GM04504 (cell line): Measurements from ENCODE around the gene TIMM23.
A peak's percentile ranks its signal among the peaks of the same experiment; 100 is the strongest.
"Not testable (repeated sequence)": the region's sequence is repeated elsewhere in the genome, so short reads cannot be mapped to it uniquely, and the experiment has no call there.

Source experiments
- DNase-seq: peaks from one replicate; pipeline ENCODE4 v3.0.0-alpha.2; 2012; ENCODE audit warnings: low read depth

TIMM23 gene, protein sequence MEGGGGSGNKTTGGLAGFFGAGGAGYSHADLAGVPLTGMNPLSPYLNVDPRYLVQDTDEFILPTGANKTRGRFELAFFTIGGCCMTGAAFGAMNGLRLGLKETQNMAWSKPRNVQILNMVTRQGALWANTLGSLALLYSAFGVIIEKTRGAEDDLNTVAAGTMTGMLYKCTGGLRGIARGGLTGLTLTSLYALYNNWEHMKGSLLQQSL

GRCh38 chr10:45972106-45972812 lies at the start of gene TIMM23:
Gene TIMM23, plus strand, starts transcription at chr10:45972489. Its CDS starts 136 bp downstream, at chr10:45972625.
- peak; percentile 65 for DNase-seq

GRCh38 chr10:45926790-45927189 lies 45.5 kb upstream of the TIMM23 start:
- DNase-seq = not testable (repeated sequence)

GRCh38 chr10:45931305-45931704 lies 41.0 kb upstream of the TIMM23 start:
- DNase-seq = not testable (repeated sequence)

DNA sequence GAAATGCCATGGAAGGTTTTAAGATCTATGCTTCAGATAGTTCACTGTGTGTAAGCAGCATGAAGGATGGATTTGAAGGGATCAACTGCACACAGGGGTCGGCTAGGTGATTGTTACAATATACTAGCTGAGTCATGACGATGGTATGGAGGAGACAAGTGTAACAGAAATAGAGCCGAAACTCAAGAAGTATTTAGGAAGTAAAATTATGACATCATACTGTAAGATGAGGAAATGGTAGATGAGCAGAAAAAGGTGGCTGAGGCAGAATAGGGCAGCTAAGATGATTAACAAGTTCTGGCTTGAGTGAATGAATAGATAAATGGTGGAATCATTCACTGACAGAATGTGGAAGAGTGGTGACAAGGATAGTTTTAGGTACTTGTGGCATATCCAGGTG lies 37.5 kb upstream of the TIMM23 start:
- not testable (repeated sequence) for DNase-seq

DNA sequence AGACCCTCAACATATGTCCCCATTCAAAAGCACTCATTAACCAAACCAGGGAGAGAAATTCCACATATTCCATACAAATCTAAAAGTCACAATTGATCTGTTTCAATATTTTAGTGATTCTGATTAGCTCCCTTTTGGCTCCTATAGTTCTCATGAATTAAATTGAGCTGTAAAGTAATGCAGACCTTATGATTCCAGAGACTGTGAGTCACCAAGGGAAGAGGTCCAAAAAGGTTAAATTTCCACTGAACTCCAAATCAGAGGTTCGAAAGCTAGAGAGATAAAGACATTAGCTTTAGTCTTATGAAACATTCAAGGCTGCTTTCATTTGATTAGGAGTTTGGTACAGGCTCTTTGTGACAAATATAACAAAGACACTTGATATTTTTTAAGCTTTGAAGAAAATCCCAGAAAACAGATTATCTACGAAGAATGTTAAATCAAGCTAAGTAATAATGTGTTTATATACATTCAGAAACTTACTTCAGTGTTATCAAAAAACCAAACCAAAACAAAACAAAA lies 33.1 kb upstream of the TIMM23 start:
- not testable (repeated sequence) for DNase-seq

DNA sequence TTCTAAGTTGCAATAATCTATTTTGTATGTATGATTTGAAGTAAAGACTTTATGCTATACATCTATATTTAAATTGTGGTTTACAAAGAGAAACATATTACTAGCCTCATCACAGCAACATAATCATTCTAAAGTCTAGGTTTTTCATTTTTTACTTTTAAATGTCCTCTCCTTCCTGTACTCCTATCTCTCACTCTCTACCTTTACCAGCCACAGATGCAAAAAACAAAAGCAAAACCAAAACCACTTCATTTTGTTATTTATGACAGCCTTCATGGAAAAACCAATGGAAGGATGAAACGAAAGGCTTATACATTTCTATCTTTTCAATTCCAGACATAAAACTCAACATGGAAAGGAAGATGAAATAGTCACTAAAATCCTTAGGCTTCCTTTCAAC lies 31.1 kb upstream of the TIMM23 start:
- DNase-seq = not testable (repeated sequence)

- not testable (repeated sequence) for DNase-seq
Measured at GRCh38 chr10:45945476-45945875, 26.8 kb upstream of the TIMM23 start.

GRCh38 chr10:45947363-45947762 lies 24.9 kb upstream of the TIMM23 start:
- DNase-seq = not testable (repeated sequence)

DNA sequence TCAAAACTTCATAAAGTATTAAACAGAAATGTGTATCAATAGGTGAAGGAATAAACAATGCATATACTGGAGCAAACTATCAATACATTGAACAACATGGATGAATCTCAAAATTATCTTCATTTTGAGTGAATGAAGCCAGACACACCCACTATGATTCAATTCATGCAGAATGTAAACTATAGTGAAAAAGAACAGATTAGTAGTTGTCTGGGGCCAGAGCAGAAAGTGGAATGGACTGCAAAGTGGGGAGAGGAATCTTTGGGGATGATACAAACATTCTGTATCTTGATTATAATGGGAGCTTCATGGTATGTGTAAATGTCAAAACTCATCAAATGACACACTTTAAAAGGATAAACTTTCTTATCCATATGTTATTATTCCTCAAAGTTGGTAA lies 23.5 kb upstream of the TIMM23 start:
- DNase-seq = not testable (repeated sequence)

GRCh38 chr10:45954367-45954766 lies 17.9 kb upstream of the TIMM23 start:
- not testable (repeated sequence) for DNase-seq

DNA sequence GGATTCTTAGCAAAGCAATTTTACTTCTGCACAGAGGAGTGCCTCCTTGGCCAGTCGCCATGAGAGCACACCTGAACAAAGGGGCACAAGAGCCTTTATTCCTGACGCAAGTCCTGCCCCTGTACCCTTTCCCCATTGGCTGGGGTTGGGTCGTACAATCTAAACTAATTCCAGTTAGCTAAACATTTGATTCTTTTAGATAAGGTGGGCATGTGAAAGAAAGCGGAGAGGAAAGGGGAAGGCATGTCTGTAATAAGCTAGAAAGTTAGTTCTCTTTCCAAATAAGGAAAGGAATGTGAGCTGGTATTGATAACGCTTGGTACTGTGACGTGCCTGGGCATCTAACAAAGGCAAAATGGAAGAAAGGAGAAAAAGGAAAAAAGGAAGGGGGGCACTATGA lies 15.7 kb upstream of the TIMM23 start:
- DNase-seq = not testable (repeated sequence)

DNA sequence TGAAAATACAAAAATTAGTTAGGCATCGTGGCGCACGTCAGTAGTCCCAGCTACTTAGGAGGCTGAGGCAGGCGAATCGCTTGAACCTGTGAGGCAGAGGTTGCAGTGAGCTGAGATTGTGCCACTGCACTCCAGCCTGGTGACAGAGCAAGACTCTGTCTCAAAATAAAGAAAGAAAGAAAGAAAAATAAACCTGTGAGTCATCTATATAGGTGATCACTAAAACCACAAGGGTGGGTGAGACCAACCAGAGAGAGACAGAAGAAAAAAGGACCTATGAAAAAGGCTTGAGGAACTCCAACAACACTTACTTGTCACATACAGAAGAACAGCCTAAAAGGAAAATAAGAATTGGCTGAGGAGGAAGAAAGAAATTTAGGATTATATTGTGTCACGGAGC lies 14.4 kb upstream of the TIMM23 start:
- DNase-seq = not testable (repeated sequence)

DNA sequence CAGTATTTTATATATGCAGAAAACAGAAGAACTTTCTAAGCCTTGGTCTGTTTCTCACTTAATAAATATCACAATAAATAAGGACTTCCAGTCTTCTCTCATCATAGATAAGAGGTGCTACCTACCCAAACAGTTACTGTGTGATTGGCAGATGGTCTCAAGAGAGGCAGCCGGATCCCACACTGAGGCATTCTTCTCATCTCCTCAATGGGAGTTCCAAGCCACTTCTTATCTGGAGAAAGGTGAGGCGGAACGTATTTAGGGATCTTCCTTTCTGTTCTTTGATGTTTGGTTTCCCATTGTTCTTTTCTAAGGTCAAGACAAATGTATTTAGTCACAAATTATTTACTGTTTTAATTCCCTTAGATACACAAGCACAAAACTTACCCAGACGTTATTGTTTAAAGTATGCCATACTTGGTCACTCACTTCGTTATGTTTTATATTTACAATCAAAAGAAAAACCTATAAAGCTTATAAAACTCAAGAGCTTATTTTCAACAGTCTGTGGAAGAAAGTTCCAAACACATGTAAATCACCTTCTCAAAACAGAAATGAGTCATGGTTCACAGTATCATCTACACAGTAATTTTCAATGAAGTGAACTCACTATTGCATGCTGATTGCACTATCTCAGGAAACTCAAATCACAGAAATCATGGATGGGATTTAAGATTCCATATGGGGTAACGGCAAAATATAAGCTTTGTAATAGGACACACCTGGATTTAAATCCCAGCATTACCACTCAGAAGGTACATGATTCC lies 9.4 kb upstream of the TIMM23 start:
- DNase-seq = not testable (repeated sequence)

GRCh38 chr10:45971019-45971418 lies 1.3 kb upstream of the TIMM23 start:
- DNase-seq = not testable (repeated sequence)

- DNase-seq = not testable (repeated sequence)
Measured at GRCh38 chr10:45971742-45972105, 565 bp upstream of the TIMM23 start.

GRCh38 chr10:45972813-45973169 lies 502 bp downstream of the TIMM23 start:
- DNase-seq = not testable (repeated sequence)

DNA sequence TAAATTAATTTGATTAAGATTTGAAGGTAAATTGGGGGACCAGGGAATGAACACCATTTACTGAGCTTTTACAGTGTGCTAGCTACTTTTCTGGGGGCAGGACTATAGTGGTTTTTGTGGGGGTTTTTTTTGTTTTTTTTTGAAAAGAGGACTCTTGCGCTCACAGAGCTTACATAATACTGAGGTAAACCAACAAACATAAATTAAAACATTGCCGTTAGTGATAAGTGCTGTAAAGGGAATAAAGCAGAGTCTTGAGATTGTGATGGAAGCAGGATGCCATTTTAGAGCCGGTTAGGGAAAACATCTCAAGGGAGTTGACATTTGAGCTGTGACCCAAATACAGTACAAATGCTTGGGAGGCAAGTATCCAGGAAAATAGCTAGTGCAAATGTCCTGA lies 1.8 kb downstream of the TIMM23 start:
- DNase-seq = not testable (repeated sequence)

DNA sequence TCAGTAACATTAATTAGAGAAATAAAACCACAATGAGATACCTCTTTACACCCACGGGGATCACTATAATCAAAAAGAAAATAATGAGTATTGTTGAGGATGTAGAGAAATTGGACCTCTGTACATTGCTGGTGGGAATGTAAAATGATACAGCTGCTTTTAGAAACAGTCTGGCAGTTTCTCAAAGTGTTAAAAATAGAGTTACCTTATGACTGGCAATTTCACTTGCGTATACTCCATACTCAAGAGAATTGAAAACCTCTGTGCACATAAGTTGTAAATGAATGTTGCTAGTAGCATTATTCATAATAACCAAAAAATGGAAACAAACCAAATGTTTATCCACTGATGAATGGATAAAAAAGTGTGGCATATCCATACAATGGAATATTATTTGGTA lies 6.3 kb downstream of the TIMM23 start:
- not testable (repeated sequence) for DNase-seq

GRCh38 chr10:45981367-45981766 lies 9.1 kb downstream of the TIMM23 start:
- DNase-seq = not testable (repeated sequence)

- peak; percentile 28 for DNase-seq
Measured at GRCh38 chr10:45983538-45984186, 11.4 kb downstream of the TIMM23 start.

DNA sequence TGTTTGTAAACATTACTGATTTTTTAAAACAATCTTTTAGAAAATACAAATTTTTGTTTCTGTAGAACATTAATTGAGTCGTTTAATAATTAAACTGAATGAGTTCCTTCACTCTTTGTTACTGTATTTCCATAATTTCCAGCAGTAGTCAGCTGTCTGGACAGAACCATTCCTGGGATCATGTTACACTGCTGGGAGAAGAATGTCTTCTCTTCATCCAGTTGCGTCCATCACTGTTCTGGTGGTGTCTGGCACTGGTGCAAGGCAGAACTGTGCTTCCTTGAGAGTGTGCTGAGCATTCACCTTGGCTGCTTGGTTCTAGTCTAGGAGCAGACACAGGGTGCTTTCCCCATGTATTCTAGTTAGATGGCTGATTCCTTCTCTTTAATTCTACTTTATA lies 12.2 kb downstream of the TIMM23 start:
- DNase-seq = not testable (repeated sequence)

- not testable (repeated sequence) for DNase-seq
Measured at GRCh38 chr10:45985590-45985989, 13.3 kb downstream of the TIMM23 start.
